ENCODE results near the gene MRTO4.
"Not testable (repeated sequence)": the region's sequence is repeated elsewhere in the genome, so short reads cannot be mapped to it uniquely, and the experiment has no call there.

MRTO4 gene

DNA sequence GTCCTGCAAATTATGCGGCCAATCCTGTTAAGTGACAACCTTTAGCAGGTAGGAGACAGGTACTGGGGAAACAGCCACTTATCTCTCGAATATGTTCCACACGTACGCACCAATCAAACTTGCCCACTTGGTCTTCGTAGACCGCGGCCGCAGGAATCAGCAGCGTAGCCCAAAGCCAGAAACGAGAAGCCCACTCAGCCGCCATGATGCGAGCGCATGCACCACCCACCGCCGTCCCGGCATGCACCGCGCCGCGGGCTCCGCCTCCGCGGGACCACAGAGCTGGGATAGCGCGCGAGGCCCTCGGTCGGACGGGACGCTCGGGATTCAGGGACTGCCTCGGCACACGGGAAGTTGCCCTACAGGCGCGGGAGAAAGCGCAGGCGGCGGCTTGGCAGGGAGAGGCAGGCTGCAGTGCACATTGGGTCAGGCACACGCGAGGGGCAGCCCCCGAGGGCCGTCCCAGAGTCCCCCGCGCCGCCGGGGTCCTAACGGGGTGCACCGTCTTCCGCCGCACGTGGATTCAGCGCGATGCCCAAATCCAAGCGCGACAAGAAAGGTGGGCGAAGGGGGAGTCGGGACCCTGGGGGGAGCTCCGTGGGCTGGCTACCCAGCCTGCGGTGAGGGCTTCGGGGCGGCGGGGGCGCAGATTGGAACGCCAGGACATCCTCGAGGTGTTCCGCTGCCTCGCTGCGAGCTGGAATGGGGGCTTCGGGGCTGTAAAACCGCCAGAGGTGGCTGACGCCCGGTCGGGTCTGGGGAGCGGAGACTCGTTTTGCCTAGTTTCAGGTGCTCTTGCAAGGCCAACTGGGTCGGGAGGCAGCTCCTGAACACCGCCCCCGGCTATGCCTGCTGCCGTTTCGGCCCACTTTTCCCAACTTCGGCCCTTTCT lies at the start of gene MRTO4, which contains the start of gene EMC1:
TSS of gene MRTO4 (plus strand) at position 501 of the 892 bp plus-strand sequence. CDS start at position 532, 31 bp downstream.
TSS of gene EMC1 (minus strand) at position 220 of the 892 bp plus-strand sequence. CDS start at position 205, 15 bp downstream.
- peak; percentile 66 for DNase-seq

DNA sequence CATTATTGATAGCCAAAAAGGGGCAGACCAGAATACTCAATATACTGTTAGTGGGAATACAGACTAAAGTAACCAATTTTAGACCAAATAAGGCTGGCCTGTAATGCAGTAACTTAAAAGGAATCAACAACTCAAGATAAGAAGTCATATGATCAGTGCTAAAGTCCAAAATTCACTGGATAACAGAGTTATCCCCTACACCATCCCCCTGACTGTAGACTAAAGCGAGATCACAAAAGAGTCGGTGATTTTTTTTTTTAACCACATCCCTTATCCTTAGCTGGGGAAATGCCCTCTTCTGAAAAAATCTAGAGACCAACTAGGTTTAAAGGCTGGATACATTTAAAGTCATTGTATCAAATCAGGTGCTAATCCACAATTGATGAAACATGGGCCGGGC lies 49.2 kb upstream of the MRTO4 start:
- no peak for DNase-seq

DNA sequence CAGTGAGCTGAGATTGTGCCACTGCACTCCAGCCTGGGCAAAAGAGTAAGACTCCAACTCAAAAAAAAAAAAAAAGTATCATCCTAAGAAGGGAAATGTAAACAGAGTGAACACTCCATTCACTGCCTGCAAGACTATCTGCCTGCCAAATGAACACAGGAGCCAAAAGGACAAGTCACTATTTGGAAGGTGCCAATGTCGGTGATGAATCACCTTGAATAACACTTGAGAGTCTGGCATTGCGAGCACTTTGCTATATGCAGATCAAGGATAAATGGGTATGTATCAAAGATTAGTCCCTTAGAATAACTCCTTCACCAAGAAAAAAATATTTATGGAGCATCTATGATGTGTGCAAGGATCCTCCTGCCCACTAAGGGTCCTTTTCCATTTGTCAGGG lies 48.2 kb upstream of the MRTO4 start:
- DNase-seq, result no peak

DNA sequence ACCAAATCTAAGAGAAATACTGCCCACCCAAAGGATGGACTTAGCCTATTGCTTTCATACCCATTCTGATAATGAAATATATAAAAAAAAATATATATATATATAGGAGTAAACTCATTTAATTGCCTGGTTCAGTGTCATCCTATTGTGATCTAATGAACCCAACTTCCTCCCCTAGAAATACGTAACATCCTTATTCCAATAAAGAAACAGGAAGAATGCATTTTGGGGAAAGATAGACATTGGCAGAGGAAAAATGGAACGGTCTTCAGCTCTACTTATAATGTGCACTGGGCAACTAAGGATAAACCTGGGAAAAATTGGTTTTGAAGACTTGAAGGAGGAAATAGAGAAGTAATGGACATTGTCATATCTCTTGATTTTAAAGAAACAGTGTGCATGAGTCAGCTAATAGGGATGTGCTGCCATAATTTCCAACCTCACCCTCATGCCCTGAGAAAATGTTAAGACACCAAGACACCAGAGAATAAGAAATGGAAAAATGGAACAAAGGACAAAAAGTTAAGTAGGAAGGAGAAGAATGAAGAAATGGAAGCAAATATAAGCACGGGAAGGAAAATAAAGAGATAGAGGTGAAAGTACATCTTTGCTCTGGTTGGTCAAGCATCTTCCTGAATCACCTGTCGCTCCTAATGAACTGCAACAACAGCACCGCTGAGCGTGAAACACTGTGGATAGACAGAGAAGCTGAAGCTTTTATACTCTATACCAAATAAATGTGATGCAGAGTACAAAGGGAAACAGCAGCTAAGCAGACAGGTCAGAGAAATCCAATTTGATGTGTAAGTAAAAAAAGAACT lies 46.9 kb upstream of the MRTO4 start:
- no peak for DNase-seq

DNA sequence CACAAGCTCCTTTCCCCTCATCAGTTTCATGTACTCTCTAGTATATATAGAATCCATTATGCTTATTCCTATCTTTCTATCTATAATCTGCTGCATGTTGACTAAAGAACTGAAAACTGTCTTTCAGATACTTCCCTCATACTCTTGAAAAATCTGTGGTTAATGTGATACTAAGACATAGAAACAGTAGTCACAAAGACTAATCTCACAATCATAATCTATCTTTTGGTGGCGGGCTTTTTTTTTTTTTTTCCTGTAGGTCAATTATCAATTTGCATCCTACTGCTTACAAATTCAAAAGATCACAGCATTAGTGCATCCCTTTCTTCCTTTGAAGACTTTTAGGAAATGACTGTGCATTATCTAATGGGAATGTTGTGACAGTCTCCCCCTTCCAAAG lies 46.2 kb upstream of the MRTO4 start:
- DNase-seq, result no peak

DNA sequence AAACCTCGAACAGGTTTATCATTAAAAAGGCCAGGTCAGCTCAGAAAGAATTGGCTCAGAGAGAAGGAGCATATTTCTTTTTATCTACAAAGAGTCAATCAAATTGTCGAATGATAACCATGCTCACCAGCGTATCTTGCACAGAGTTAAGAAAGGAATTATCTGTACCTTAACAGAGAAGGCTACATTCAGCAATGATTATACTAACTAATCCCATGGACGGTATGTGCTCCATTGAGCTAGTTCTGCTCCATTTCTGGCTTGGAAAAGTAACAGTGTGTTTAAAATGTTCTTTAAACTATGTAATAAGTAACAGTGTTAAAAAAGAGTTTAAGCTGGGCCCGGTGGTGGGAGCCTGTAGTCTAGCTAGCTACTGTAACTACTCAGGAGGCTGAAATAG lies 45.8 kb upstream of the MRTO4 start:
- no peak for DNase-seq

DNA sequence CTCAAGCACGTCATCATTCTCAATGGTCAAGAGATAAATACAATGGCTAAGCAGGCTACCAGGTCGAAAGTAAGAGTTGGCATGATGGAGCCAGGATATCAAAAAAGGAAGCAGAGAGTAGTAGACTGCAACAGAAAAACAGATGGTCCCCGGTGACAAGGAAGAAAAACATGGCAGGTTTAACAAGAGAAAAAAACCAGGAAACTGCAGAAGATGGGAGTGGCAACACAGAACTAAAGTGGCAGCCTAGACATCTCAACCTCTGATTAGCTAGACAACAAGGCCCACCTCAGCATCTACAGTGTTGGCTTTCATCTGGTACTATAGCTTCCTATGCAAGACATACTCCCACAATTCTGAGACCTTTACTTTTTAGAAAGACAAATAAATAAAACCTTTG lies 44.7 kb upstream of the MRTO4 start:
- DNase-seq, result no peak

DNA sequence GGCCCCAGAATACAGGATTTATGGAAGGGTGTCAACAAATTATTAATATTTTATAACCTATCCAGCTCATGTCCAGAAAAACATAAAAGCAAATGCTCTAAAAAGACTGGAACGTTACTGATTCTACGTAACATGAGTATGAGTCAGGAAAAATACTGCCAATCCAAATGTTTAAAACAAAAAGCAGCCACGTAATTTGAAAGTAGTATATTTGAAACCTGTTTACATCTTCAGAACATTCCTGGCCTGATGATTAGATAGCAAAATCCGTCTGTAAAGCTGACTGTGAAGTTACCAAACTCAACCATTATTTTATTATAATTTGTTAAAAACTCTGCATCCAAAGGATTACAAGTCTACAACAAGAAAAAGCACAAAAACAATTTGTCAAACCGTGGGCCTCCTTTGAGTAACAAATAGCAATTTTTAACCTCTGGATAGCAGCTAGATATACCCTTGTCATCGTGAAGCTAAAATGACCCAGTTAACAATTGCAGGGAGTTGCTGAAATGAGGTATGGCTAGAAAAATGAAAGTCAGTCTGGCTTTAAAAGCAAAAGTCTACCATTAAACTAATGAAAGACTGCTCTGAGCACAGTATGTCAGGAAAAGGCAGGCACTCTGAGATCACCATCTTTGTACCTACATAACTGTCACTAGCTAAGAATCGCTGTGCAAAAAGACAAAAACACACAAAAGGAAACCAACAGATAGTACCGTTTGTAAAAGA lies 42.7 kb upstream of the MRTO4 start:
- no peak for DNase-seq

DNA sequence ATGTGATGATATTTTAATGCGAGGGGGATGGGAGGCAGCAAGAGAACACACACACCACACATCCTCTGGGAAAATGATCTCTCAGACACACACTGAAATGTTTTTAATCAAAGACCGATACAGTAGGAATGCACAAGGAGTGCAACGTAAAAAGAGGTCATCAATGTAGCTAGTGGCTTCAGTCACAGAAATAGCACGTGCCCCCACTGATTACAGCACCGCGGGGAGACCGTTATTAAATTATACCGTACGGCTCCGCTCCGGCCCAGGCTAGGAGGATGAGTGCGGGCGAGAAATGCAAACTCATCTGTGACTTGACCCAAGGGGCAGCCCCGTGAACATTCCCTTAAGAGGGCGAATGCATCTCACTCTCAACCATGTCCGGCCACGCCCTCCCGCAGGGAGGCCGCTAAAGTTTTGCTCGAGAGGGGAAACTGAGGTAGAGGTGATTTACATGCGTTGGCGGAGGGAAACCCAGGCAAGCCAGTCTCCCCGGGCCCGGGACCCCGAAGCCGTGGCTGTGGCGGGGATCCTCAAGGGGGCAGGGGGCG lies 42.1 kb upstream of the MRTO4 start:
- no peak for DNase-seq

DNA sequence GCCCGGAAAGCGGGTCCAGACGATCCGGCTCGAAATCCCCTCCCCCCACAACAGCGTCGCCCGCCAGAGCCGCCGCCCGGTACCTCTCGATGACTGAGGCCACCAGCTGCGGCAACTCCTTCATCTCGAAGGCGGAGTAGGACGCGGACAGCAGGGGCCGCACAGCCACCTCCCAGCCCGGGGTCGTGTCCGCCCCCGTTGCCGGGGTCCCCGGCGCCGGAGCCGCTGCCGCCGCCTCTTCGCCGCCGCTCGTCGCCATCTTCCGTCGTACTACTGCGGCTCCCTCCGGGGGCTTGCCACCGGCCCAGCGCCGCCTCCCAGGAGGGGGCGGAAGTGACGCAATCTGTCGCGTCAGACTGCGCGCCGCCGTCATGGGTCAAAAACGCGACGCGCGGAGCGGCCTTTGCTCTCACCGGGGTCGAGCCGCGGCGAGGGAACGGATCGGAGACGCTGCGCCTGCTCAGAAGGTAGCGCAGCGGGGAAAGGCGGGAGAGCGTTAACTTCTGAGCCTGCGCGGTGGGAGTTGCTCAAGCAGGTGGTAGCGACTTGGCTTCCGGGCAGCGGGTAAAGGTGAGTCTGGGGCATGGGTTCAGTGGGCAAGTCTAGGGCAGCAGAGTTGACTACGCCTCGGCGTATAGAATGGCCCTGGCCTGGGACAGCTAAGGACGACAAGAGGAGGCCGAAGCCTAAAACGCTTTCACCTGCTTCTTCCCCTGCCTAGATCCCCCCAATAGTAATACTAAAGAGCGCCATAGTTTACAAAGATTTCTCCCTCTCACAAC lies 41.4 kb upstream of the MRTO4 start, which contains the start of gene UBR4:
TSS of gene UBR4 (minus strand) at position 277 of the 782 bp plus-strand sequence. CDS start at position 259, 18 bp downstream.
- peak; percentile 75 for DNase-seq

DNA sequence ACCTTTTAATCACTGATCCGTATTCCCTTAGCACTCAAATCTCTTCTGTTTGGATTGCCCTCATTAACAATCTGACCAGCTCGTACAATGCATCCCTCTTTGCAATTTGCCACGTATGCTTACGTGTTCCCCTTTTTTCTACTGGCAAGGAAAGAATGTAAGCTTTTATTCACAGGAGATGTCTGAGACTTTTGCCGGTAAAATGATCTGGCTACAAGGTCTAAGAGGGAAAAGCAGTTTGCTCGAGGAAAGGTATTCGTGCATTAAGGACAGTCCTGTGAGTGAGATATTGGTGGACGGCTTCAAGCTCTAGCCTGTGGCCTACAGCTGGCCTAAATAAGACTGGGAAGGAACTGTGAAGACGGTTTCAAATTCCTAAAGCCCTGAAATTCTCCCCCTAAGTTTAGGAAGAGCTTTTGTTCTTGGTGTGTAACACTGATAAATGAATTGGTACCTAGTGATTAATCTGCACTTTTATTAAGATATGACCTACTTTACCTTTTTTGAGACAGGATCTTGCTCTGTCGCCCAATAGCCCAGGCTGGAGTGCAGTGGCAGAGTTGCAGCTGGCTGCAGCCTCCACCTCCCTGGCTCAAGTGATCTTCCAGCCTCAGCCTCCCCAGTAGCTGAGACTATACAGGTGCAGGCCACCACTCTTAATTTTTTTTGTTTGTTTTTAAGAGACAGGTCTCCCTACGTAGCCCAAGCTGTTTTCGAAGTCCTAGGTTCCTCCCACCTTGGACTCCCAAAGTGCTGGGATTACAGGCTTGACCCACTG lies 40.6 kb upstream of the MRTO4 start:
- no peak for DNase-seq

DNA sequence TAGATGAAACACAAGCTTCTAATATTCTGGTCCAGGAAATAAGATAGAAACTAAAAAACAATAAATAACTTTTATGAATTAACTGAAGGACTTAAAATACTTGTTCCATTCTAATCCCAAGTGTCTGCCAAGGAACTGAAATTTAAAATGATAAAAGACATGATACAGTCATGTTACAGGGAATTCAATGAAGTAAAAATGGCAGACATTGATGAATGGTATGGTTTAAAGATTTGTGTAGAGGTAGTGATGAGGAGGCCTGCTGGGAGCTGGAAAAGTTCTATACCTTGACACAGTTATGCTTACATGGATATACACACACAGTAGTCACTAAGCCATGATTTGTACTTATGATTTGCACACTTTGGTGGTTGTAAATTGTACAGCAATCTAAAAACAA lies 39.4 kb upstream of the MRTO4 start:
- no peak for DNase-seq

DNA sequence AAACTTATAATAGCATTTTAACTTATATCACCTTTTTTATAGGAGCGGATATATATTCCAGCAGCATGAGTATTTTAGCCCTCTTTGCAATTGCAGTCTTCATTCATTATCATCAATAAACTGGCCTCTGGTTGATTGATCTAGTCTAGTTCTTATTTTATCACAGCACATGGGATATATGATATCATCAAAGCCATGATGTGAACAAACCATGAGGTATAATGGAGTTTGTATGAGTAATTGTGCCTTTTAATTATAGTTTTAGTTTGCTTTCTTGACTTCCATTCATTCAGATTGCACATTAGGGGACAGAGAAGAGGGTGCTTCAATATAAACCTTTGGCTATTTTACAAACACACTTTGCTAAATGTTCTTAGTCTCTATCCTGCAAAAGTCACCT lies 38.0 kb upstream of the MRTO4 start:
- no peak for DNase-seq

DNA sequence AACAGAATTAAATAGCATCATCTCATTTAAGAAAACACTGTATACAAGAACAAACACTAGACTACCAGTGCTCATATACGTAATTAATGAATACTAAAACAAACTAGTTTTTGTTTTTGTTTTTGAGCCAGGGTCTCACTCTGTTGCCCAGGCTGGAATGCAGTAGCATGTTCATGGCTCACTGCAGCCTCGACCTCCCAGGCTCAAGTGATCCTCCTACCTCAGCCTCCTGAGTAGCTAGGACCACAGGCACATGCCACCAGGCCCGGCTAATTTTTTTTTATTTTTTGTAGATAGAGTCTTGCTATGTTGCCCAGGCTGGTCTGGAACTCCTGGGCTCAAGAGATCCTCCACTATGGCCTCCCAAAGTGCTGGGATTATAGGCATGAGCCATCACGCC lies 35.0 kb upstream of the MRTO4 start:
- DNase-seq, result not testable (repeated sequence)

DNA sequence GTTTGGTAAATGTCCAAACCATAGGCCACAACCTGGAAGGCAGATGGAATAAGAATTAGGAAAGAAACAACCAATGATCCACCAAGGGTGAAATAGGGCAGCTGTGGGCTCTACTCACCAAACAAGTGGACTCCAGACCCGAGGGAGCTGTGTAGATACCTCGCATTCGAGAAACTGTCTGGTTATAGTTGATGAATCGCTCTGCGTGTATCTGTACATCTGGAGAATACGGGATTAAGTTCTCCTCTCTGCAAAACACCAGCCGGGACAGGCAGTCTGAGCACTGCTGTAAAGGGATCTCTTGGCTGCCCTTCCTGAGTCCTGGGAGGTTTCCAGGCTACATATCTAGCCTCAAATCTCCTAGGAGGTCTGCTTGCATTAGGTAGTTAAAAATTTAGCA lies 32.2 kb upstream of the MRTO4 start:
- DNase-seq, result no peak

DNA sequence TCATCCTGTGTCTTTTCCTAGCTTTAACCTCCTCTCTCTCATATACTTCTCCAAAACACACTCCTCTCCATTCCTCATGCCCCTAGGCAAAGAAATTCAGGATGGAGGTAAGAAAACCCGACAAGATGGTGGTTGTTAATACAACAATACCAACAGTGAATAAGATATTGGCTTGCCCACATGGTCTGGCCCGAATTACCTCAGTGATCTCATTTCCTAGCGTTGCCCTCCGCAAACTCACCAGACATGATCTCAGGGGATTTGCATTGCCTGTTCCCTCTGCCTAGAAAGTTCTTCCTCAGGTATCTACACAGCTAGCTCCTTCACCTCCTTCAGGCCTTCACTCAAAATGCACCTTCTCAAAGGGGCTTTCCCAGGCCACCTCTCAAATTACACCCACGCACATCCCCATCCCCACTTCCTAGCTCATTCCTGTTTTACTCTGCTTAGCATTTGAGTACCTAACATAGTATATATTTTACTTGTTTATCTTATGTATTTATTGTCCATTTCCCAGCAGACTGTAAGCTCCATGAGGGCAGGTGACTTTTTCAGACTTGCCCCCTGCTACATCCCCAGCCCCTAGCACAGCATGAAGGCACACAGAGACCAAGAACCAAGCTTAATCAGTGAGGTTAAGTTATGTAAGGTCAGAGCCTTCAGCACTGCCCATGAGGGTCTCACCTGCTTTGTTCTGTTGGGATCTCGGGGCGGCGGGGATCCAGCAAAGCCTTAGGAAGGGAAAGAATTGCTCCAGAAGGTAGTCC lies 31.3 kb upstream of the MRTO4 start:
- no peak for DNase-seq

DNA sequence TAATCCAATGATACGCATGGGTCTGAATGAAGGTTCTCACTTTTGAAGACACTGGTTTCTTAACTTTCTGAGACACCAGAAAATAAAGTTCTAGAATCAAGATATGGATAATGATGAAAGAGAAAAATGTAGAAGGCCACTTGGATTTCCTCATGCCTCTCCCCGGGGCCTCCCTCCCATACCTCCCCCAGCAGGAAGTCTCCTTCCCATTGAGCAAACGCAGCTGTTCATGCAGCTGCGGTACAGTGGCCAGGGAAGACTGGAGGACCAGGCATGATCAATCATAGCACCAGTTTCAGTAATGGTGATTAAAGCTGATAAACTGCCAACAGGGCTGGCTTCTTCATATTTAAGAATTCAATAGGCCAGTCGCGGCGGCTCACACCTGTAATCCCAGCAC lies 30.6 kb upstream of the MRTO4 start:
- DNase-seq, result no peak

DNA sequence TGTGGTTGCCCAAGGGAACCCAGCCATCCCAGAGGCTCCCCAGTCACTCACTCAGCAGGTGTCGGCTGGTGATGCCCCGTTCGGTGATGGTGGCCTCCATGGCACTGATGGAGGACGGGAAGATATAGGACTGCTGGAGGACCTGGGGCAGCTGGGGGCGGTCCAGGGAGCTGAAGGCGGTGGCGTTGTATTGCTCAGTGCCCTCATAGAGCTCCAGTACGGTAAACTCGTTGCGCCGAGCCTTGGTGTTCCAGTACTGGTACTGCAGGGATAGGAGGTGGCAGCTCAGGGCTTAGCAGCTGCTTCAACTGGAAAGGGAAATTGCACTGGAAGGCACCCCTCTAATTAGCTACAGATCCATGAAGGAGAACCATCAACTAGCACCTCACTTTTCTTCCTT lies 29.0 kb upstream of the MRTO4 start:
- no peak for DNase-seq

DNA sequence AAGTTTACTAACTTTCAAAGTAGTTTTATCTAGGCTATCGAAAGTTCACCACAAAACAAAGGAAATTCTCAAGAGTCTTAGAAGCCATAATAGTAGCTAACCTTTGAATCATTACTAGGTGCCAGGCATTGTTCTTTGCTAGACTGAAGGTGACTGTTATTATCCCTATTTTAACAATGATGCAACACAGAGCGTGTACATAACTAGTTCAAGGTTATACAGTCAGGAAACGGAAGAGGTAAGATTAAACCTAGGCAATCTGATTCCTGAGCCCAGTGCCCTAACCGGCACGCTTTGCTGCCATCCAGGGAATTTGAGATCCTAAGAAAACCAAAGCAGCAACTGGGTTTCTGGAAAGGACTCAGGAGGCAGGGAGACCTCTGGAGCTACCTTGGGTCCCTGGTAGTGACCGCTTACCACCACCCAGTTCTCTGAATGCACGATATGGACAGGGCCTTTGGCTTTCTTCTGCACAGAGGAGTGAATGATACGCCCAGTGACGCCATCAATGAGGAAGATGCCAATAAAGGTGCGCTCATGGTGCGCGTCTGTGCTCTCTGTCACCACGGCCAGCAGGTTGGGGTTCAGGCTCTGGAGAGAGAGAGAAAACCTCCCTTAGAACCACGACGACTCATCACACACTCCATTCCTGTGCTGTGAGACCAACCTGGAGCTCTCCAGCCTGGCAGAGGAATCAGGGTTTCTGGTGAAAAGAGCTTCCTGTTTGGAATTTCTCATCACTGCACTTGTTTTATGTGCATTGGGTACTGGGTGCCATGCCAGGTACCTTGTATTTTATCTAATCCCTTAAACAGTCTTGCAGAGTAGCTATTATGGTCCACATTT lies 28.4 kb upstream of the MRTO4 start:
- no peak for DNase-seq

Measured in amniotic stem cell (primary cell).